HEK293T (cell line): Measurements from ENCODE around the gene FAM20B.
"Not testable (repeated sequence)": the region's sequence is repeated elsewhere in the genome, so short reads cannot be mapped to it uniquely, and the experiment has no call there.

ENCODE experiments used
- CTCF ChIA-PET: fragments of 350-600 bp; formaldehyde crosslinking; extraction: SDS; loops from one replicate; lab custom pipeline; 2021; ENCODE audit warnings: antibody characterized with exemption, inconsistent platforms; lab: Yijun Ruan, JAX
- POLR2A ChIA-PET: fragments of 350-600 bp; formaldehyde crosslinking; extraction: SDS; loops from one replicate; lab custom pipeline; 2020; ENCODE audit warnings: antibody characterized with exemption, inconsistent platforms; lab: Yijun Ruan, JAX
- DNase-seq: peaks from one replicate; pipeline ENCODE4 v3.0.0; 2012; ENCODE audit warnings: mixed read lengths; ENCODE audit errors: extremely low spot score
- ARNT ChIP-seq: fragments of 450-650 bp; IDR thresholded peaks from 2 replicates; pipeline ENCODE4 v1.6.1; 2017; ENCODE audit warnings: mild to moderate bottlenecking
- BHLHE40 ChIP-seq: fragments of 450-650 bp; IDR thresholded peaks from 2 replicates; pipeline ENCODE4 v1.6.1; 2016; ENCODE audit warnings: mild to moderate bottlenecking, moderate library complexity, borderline replicate concordance
- CTBP1 ChIP-seq: fragments of 450-650 bp; IDR thresholded peaks from 2 replicates; pipeline ENCODE4 v1.6.1; 2016; ENCODE audit warnings: borderline replicate concordance
- ELF4 ChIP-seq: fragments of 450-650 bp; IDR thresholded peaks from 2 replicates; pipeline ENCODE4 v1.6.1; 2017; ENCODE audit warnings: antibody characterized with exemption
- FOXA1 ChIP-seq: fragments of 450-650 bp; IDR thresholded peaks from 2 replicates; pipeline ENCODE4 v1.6.1; 2016; ENCODE audit warnings: mild to moderate bottlenecking
- FOXK2 ChIP-seq: fragments of 450-650 bp; IDR thresholded peaks from 2 replicates; pipeline ENCODE4 v1.6.1; 2016; ENCODE audit warnings: mild to moderate bottlenecking
- FOXM1 ChIP-seq: fragments of 450-650 bp; IDR thresholded peaks from 2 replicates; pipeline ENCODE4 v1.6.1; 2017; ENCODE audit warnings: mild to moderate bottlenecking, borderline replicate concordance
- HDGF ChIP-seq: fragments of 450-650 bp; IDR thresholded peaks from 2 replicates; pipeline ENCODE4 v1.6.1; 2017; ENCODE audit warnings: antibody characterized with exemption, borderline replicate concordance
- L3MBTL2 ChIP-seq: fragments of 450-650 bp; conservative IDR thresholded peaks from 2 replicates; pipeline ENCODE4 v1.6.1; 2016; ENCODE audit warnings: mild to moderate bottlenecking
- LEF1 ChIP-seq: fragments of 450-650 bp; IDR thresholded peaks from 2 replicates; pipeline ENCODE4 v1.6.1; 2017; ENCODE audit warnings: mild to moderate bottlenecking, borderline replicate concordance
- NFRKB ChIP-seq: fragments of 450-650 bp; IDR thresholded peaks from 2 replicates; pipeline ENCODE4 v1.6.1; 2016; ENCODE audit warnings: mild to moderate bottlenecking, moderate library complexity
- SP1 ChIP-seq: fragments of 450-650 bp; IDR thresholded peaks from 2 replicates; pipeline ENCODE4 v1.6.1; 2017
- SUZ12 ChIP-seq: fragments of 450-650 bp; IDR thresholded peaks from 2 replicates; pipeline ENCODE4 v1.6.1; 2016; ENCODE audit warnings: mild to moderate bottlenecking
- TARDBP ChIP-seq: fragments of 450-650 bp; IDR thresholded peaks from 2 replicates; pipeline ENCODE4 v1.6.1; 2016
- ZNF384 ChIP-seq: fragments of 450-650 bp; IDR thresholded peaks from 2 replicates; pipeline ENCODE4 v1.6.1; 2016
- TF ChIP-seq, protein P1 (sequence below): fragments of 450-650 bp; IDR thresholded peaks from 2 replicates; pipeline ENCODE4 v1.6.1; 2016

FAM20B gene

DNA sequence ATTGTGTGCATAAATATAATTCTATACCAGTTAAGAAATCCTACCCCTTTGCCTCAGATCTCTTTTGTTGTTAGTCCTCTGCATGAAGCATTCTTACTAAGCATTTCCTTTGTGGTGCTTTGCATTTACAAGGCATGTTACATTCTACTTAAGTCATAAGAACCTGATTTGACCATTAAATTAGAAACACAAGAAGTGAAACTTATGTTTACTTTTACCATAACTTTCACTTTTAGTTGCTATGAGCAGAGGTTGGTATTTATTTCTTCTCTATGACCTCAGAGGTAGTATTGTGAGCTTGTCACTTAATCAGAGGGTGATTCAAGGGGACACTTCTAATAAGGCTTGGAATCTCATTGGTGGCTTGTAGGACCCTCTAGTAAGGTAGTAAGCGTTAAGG lies 9.0 kb downstream of the FAM20B start:
- no peak for DNase-seq
- ChIA-PET POLR2A (no interaction called here), CTCF (no interaction called here)
- no peak for TF ChIP-seq FOXA1
- no peak for TF ChIP-seq FOXK2
- TF ChIP-seq CTBP1, result no peak
- TF ChIP-seq LEF1, result no peak
- no peak for TF ChIP-seq ARNT
- TF ChIP-seq ZNF384, result no peak
- TF ChIP-seq TARDBP, result no peak
- no peak for TF ChIP-seq SUZ12
- no peak for TF ChIP-seq FOXM1
- no peak for TF ChIP-seq SP1
- TF ChIP-seq HDGF, result no peak
- TF ChIP-seq, protein P1, sequence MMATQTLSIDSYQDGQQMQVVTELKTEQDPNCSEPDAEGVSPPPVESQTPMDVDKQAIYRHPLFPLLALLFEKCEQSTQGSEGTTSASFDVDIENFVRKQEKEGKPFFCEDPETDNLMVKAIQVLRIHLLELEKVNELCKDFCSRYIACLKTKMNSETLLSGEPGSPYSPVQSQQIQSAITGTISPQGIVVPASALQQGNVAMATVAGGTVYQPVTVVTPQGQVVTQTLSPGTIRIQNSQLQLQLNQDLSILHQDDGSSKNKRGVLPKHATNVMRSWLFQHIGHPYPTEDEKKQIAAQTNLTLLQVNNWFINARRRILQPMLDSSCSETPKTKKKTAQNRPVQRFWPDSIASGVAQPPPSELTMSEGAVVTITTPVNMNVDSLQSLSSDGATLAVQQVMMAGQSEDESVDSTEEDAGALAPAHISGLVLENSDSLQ, result no peak
- no peak for TF ChIP-seq L3MBTL2
- no peak for TF ChIP-seq BHLHE40
- no peak for TF ChIP-seq NFRKB
- TF ChIP-seq ELF4, result no peak

DNA sequence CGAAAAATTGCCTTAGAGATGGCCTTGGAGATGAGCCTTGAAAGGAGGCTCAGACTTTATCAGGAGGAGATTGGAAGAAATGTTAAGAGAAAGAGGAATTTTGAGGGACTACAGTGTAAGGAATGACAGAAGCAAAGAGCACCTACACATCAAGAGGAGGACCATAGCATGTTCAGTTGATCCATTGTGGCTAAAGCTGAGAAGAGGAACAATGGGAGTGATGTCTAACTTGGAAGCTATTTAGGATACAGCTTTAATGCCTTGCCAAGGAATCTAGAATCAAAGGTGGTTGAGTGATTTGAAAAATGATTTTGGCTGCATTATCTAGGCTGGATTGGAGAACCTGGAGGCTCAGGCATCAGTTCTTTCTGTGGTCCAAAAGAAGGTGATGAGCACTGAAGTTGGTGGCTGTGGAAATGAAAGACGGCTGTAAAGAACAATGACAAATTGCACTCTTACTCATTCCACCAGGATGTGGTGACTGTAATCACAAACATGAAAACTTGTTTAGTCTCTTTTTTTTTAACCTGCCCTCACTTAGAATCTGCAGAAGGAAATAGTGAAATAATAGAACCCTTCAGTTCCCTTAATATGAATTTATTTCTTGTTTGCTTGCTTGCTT lies 11.3 kb downstream of the FAM20B start:
- POLR2A ChIA-PET, result no interaction called here
- DNase-seq, result no peak
- TF ChIP-seq ZNF384 (0 out of 2 replicates have a peak, but pooled peaks have one; percentile 35), BHLHE40 (no peak), SUZ12 (no peak), FOXA1 (no peak), TARDBP (no peak), SP1 (no peak)
- CTCF ChIA-PET, result no interaction called here

DNA sequence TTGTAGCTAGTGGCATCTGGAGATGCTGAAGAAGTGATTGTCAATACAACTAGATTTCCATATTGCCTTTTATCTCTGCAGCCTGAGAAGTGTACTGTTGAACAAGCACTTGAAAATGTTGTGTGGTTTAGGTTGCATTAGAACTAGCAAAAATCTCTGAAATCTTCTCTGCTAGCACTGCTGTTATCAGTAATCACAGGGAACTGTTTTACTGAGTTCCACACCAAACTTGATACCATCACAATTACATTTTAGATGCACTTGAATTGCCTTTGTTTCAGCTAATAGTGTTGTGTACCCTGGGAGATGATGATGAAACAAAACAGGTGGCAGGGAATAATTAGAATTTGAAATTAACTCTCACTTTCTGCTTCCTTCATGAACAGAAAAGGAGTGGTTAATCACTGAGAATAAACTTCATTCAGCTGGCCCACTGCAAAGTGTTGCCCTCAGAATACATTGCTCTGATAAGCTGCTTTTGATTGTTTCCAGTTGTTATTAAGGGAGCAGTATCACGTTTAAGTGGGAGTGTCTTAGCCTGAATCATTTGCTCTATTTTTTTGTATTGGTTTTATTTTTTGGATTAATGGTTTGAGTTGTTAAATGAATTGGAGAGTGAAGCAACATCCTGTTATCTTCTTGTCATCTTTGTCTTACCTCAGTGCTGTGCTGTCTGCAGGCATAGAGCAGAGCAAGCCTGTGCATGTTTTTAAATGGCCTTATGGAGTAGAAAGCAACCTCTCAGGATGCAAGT lies 13.0 kb downstream of the FAM20B start:
- CTCF ChIA-PET, result interaction anchor here (1.2 kb wide), 1 partner anchor 9 kb away, joined by 3 read pairs; no protein-coding TSS in a partner anchor
- DNase-seq, result no peak
- TF ChIP-seq NFRKB, result no peak
- no peak for TF ChIP-seq CTBP1
- TF ChIP-seq ELF4, result no peak
- TF ChIP-seq, protein P1, result no peak
- no peak for TF ChIP-seq FOXM1
- no peak for TF ChIP-seq SP1
- TF ChIP-seq SUZ12, result no peak
- no peak for TF ChIP-seq LEF1
- TF ChIP-seq TARDBP, result no peak
- no peak for TF ChIP-seq L3MBTL2
- no peak for TF ChIP-seq FOXK2
- no peak for TF ChIP-seq HDGF
- TF ChIP-seq ZNF384, result no peak
- no peak for TF ChIP-seq BHLHE40
- no peak for TF ChIP-seq FOXA1
- no peak for TF ChIP-seq ARNT
- POLR2A ChIA-PET, result no interaction called here

DNA sequence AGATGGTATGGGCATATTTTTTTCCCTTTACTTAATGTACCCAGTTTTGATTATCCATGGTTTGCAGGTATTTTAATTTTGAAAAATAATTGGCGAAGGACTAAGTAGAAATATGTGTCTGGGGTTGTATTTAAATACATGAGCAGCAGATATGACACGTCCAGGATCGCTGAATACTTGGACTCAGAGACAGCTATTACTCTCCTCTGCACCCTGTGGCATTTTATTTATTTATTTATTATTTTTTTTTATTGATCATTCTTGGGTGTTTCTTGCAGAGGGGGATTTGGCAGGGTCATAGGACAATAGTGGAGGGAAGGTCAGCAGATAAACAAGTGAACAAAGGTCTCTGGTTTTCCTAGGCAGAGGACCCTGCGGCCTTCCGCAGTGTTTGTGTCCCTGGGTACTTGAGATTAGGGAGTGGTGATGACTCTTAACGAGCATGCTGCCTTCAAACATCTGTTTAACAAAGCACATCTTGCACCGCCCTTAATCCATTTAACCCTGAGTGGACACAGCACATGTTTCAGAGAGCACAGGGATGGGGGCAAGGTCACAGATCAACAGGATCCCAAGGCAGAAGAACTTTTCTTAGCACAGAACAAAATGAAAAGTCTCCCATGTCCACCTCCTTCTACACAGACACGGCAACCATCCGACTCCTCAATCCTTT lies 13.9 kb downstream of the FAM20B start:
- POLR2A ChIA-PET, DNase-seq: not testable (repeated sequence)
- CTCF ChIA-PET, result interaction anchor here (1.2 kb wide), 1 partner anchor 10 kb away, joined by 3 read pairs; no protein-coding TSS in a partner anchor

DNA sequence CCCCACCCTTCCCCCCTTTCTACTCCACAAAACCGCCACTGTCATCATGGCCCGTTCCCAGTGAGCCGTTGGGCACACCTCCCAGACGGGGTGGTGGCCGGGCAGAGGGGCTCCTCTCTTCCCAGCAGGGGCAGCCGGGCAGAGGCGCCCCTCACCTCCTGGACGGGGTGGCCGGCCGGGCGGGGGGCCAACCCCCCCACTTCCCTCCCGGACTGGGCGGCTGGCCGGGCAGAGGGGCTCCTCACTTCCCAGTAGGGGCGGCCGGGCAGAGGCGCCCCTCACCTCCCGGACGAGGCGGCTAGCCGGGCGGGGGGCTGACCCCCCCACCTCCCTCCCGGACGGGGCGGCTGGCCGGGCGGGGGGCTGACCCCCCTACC lies 14.5 kb downstream of the FAM20B start:
- CTCF ChIA-PET, DNase-seq, POLR2A ChIA-PET: not testable (repeated sequence)

DNA sequence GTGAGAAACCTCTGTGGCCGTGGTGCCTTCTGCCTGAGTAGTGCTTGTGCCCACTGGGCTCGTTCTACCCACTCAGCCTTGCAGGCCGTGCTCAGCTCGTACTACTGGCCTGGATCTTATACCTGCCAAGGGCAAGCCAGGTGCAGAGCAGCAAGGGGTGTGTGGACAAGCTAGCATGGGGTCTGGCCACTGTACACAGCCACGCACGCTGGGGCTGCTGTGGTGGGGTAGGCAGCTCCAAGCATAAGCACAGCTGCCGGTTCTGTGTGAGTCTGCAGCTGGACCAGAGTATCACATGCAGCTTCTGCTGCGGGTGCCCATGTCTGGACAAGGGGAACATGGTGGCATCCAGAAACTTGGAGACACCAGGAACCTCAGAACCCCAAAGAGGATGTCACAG lies 16.4 kb downstream of the FAM20B start:
- no peak for TF ChIP-seq CTBP1
- no peak for TF ChIP-seq FOXM1
- no peak for TF ChIP-seq SP1
- TF ChIP-seq FOXA1, result no peak
- TF ChIP-seq HDGF, result no peak
- no peak for TF ChIP-seq TARDBP
- TF ChIP-seq ARNT, result no peak
- no peak for TF ChIP-seq NFRKB
- TF ChIP-seq FOXK2, result no peak
- no peak for TF ChIP-seq ELF4
- TF ChIP-seq LEF1, result no peak
- no peak for DNase-seq
- ChIA-PET POLR2A (no interaction called here), CTCF (interaction anchor here (0.6 kb wide), 1 partner anchor 251 kb away, joined by 3 read pairs; no protein-coding TSS in a partner anchor)

DNA sequence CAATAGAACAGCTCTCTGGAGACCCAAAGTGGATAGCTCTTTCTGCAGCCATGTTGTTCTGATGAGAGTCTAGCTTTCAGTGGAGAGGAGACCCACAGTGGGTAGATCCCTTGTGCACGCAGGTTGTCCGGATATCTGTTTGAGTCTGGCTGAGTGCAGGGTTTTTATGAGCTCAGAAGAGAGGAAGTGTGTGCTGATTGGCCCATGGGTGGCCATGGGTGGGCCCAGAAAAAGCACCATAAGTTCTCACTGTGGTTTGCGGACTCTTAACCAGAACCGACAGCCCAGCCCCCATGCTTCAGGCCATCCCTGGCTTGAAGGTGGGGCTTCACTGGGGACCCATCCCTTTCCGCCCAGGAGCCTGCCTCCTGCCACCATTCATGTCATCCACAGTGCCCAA lies 17.0 kb downstream of the FAM20B start:
- POLR2A ChIA-PET, result no interaction called here
- CTCF ChIA-PET, result no interaction called here
- TF ChIP-seq LEF1 (no peak), ZNF384 (no peak), FOXK2 (no peak), TARDBP (no peak), BHLHE40 (no peak), ARNT (no peak), HDGF (no peak), L3MBTL2 (no peak), ELF4 (no peak), FOXM1 (no peak), SP1 (no peak), SUZ12 (no peak), NFRKB (no peak), FOXA1 (no peak), CTBP1 (no peak)
- TF ChIP-seq, protein P1, result no peak
- DNase-seq, result no peak
